ENCODE data around the gene ST3GAL2.

DNA sequence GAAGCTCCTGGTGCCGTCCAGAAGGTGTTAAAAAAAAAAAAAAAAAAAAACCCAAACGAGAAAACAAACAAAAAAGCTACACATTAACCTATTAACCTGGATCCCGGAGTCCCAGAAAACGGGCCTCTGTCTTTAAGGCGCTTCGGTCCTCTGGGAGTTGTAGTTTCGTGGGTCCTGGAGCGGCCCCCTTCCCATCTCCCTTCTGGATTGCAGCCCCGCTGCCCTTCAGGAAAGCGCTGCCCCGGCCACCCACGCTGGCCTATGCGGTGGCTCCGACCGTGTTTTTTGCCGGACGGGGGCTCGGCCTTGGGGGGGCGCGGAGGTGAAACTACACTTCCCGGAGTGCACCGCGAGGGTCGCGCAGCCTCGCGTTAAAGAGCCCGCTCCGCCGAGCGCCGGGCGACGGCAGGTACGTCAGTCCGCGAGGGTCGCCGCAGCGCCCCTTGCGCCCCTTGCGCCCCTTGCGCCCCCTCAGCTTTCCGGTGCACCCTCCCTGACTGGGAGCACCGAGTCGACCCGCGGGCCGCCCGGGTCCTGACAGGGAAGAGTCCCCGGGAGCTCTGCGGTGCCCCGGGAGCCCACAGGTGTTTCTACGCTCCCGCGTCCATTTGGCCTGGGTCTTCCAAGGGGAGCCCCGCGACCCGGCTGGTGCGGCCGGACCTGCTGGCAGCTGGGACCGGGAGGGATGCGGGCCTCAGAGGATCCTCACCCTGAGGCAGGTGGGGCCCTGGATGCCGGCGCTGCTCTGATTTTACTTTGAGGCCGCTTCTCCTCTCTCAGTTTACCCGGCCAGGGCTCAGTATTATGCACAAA, 15.5 kb upstream of the ST3GAL2 start, which contains the start of gene FCSK:
- TF ChIP-seq, protein P1, sequence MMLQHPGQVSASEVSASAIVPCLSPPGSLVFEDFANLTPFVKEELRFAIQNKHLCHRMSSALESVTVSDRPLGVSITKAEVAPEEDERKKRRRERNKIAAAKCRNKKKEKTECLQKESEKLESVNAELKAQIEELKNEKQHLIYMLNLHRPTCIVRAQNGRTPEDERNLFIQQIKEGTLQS (CRISPR knock-in tag; conservative IDR thresholded peaks at IDR 0.05) = no peak
- TF ChIP-seq ZBTB21 (CRISPR knock-in tag; IDR thresholded peaks at IDR 0.05; ENCODE audit: borderline replicate concordance) (no peak), KAT7 (CRISPR knock-in tag; IDR thresholded peaks at IDR 0.05; ENCODE audit: borderline replicate concordance) (peak; percentile 64; the same call in 1 of the 2 replicates), CTCF (IDR thresholded peaks at IDR 0.05) (no peak), NR1H2 (CRISPR knock-in tag; IDR thresholded peaks at IDR 0.05) (no peak), AFF4 (CRISPR knock-in tag; IDR thresholded peaks at IDR 0.05; ENCODE audit: borderline replicate concordance) (no peak), ATF1 (CRISPR knock-in tag; IDR thresholded peaks at IDR 0.05) (no peak), MAX (CRISPR knock-in tag; IDR thresholded peaks at IDR 0.05) (peak; percentile 48; the same call in 1 of the 2 replicates), ZNF263 (CRISPR knock-in tag; IDR thresholded peaks at IDR 0.05; ENCODE audit: low read depth) (peak; percentile 71; the same call in 1 of the 2 replicates), CREB1 (CRISPR knock-in tag; IDR thresholded peaks at IDR 0.05) (no peak)
- TF ChIP-seq, protein P2, sequence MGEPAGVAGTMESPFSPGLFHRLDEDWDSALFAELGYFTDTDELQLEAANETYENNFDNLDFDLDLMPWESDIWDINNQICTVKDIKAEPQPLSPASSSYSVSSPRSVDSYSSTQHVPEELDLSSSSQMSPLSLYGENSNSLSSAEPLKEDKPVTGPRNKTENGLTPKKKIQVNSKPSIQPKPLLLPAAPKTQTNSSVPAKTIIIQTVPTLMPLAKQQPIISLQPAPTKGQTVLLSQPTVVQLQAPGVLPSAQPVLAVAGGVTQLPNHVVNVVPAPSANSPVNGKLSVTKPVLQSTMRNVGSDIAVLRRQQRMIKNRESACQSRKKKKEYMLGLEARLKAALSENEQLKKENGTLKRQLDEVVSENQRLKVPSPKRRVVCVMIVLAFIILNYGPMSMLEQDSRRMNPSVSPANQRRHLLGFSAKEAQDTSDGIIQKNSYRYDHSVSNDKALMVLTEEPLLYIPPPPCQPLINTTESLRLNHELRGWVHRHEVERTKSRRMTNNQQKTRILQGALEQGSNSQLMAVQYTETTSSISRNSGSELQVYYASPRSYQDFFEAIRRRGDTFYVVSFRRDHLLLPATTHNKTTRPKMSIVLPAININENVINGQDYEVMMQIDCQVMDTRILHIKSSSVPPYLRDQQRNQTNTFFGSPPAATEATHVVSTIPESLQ (CRISPR knock-in tag; IDR thresholded peaks at IDR 0.05) = no peak
- TF ChIP-seq, protein P3, sequence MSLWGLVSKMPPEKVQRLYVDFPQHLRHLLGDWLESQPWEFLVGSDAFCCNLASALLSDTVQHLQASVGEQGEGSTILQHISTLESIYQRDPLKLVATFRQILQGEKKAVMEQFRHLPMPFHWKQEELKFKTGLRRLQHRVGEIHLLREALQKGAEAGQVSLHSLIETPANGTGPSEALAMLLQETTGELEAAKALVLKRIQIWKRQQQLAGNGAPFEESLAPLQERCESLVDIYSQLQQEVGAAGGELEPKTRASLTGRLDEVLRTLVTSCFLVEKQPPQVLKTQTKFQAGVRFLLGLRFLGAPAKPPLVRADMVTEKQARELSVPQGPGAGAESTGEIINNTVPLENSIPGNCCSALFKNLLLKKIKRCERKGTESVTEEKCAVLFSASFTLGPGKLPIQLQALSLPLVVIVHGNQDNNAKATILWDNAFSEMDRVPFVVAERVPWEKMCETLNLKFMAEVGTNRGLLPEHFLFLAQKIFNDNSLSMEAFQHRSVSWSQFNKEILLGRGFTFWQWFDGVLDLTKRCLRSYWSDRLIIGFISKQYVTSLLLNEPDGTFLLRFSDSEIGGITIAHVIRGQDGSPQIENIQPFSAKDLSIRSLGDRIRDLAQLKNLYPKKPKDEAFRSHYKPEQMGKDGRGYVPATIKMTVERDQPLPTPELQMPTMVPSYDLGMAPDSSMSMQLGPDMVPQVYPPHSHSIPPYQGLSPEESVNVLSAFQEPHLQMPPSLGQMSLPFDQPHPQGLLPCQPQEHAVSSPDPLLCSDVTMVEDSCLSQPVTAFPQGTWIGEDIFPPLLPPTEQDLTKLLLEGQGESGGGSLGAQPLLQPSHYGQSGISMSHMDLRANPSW (CRISPR knock-in tag; conservative IDR thresholded peaks at IDR 0.05; ENCODE audit: low read depth) = no peak

Measured in WTC11 (cell line).